H1 (cell line): Measurements from ENCODE around the gene UNC119. TPM values are rescaled to one million over a fixed set of nuclear protein-coding genes. Genes with fewer than 3 reads are reported as not detected.
A peak's percentile ranks its signal among the peaks of the same experiment; 100 is the strongest.

Experiments
- CTCF ChIA-PET: fragments of 300-600 bp; sonication (Branson Sonifier 250); formaldehyde crosslinking; loops from one replicate; lab custom pipeline; 2021; ENCODE audit not compliant: partially characterized antibody; lab: Charles Lee
- POLR2A ChIA-PET: fragments of 300-600 bp; sonication (Branson Sonifier 250); formaldehyde crosslinking; loops from one replicate; lab custom pipeline; 2021; ENCODE audit warnings: inconsistent platforms; ENCODE audit not compliant: partially characterized antibody; lab: Charles Lee
- DNase-seq, 2 experiments: peaks; one replicate each; pipeline versions ENCODE4 v3.0.0 to v3.0.0-alpha.2; 2010 to 2022; ENCODE audit warnings: low spot score in 2 of 2, low read depth in 1 of 2, mixed read lengths in 1 of 2
- FAIRE-seq: peaks from 2 replicates; lab custom pipeline; 2011; peaks lifted over from hg19 to GRCh38; lab: Jason Lieb, UNC
- H2AFZ ChIP-seq: 2 replicates; pipeline ENCODE4 v1.8.1; 2012; ENCODE audit warnings: low read length, inconsistent platforms
- H2AK5ac ChIP-seq: 2 replicates; pipeline ENCODE4 v1.6.1; 2013; ENCODE audit warnings: low read depth, low read length
- H2BK120ac ChIP-seq: replicated peaks from 2 replicates; pipeline ENCODE3; 2013; ENCODE audit warnings: low read depth, low read length, inconsistent platforms
- H2BK12ac ChIP-seq: 2 replicates; pipeline ENCODE4 v1.6.1; 2013; ENCODE audit warnings: low read depth, low read length
- H2BK15ac ChIP-seq: 2 replicates; pipeline ENCODE4 v1.6.1; 2013; ENCODE audit warnings: low read length
- H2BK20ac ChIP-seq: 2 replicates; pipeline ENCODE4 v1.6.1; 2013; ENCODE audit warnings: low read length
- H2BK5ac ChIP-seq: 2 replicates; pipeline ENCODE4 v1.6.1; 2013; ENCODE audit warnings: low read depth, low read length
- H3K14ac ChIP-seq: 2 replicates; pipeline ENCODE4 v1.6.1; 2013; ENCODE audit warnings: inconsistent platforms; ENCODE audit not compliant: insufficient read length
- H3K18ac ChIP-seq: 2 replicates; pipeline ENCODE4 v1.6.1; 2013; ENCODE audit warnings: low read length; ENCODE audit errors: extremely low read depth
- H3K23ac ChIP-seq: 2 replicates; pipeline ENCODE4 v1.6.1; 2013; ENCODE audit warnings: inconsistent platforms; ENCODE audit not compliant: insufficient read length
- H3K23me2 ChIP-seq: 2 replicates; pipeline ENCODE4 v1.6.1; 2013; ENCODE audit warnings: low read depth, low read length
- H3K27ac ChIP-seq: 2 replicates; pipeline ENCODE4 v1.6.1; 2011; ENCODE audit warnings: low read depth, low read length, inconsistent platforms
- H3K27me3 ChIP-seq, 4 experiments: replicated peaks in 1 of 4; 1 replicate in 1 of 4; 2 replicates in 3 of 4; pipeline versions ENCODE4 v1.6.1 to v1.8.1; 2011 to 2013; ENCODE audit warnings: low read length in 3 of 4, mild to moderate bottlenecking in 3 of 4, inconsistent platforms in 2 of 4, mixed read lengths in 2 of 4, moderate library complexity in 1 of 4; ENCODE audit not compliant: control insufficient read depth in 3 of 4, insufficient read depth in 3 of 4; ENCODE audit errors: extremely low read depth in 1 of 4
- H3K36me3 ChIP-seq, 4 experiments: 2 replicates each; pipeline versions ENCODE4 v1.6.1 to v1.8.1; 2011 to 2013; ENCODE audit warnings: mild to moderate bottlenecking in 4 of 4, low read length in 3 of 4, moderate library complexity in 2 of 4, control low read depth in 1 of 4, inconsistent platforms in 1 of 4; ENCODE audit not compliant: insufficient read depth in 4 of 4, control insufficient read depth in 2 of 4
- H3K4ac ChIP-seq: replicated peaks from 2 replicates; pipeline ENCODE3; 2013; ENCODE audit warnings: low read length, low read depth, mixed read lengths, inconsistent platforms; ENCODE audit not compliant: insufficient read length
- H3K4me1 ChIP-seq, 4 experiments: replicated peaks in 1 of 4; 1 replicate in 1 of 4; 2 replicates in 3 of 4; pipeline versions ENCODE4 v1.6.1 to v1.8.1; 2011 to 2013; ENCODE audit warnings: low read length in 3 of 4, inconsistent platforms in 2 of 4, mixed read lengths in 1 of 4; ENCODE audit not compliant: insufficient read depth in 4 of 4, control insufficient read depth in 3 of 4
- H3K4me2 ChIP-seq, 2 experiments: 2 replicates each; pipeline versions ENCODE4 v1.6.1 to v1.8.1; 2011 to 2013; ENCODE audit warnings: low read depth in 2 of 2, low read length in 2 of 2, control low read depth in 1 of 2, inconsistent platforms in 1 of 2, mild to moderate bottlenecking in 1 of 2; ENCODE audit not compliant: insufficient read depth in 1 of 2
- H3K4me3 ChIP-seq, 4 experiments: fragments of 200-600, 300-600 bp in 1 of 4; sonication (generic), shearing (Covaris generic), sonication (Bioruptor Twin) in 1 of 4; 2 replicates each; pipeline versions ENCODE4 v1.5.1 to v1.8.1; 2011 to 2016; ENCODE audit warnings: low read length in 4 of 4, low read depth in 3 of 4, control low read depth in 2 of 4, inconsistent platforms in 2 of 4, mild to moderate bottlenecking in 2 of 4, mixed read lengths in 1 of 4, moderate library complexity in 1 of 4; ENCODE audit not compliant: insufficient read depth in 2 of 4; ENCODE audit errors: extremely low read depth in 1 of 4
- H3K56ac ChIP-seq: replicated peaks from 2 replicates; pipeline ENCODE3; 2013; ENCODE audit warnings: low read depth, mild to moderate bottlenecking, mixed read lengths, low read length, inconsistent platforms; ENCODE audit not compliant: insufficient read length
- H3K79me1 ChIP-seq: 2 replicates; pipeline ENCODE4 v1.6.1; 2013; ENCODE audit warnings: low read depth, low read length, control low read depth
- H3K79me2 ChIP-seq, 2 experiments: 2 replicates each; pipeline versions ENCODE4 v1.6.1 to v1.8.1; 2012 to 2013; ENCODE audit warnings: low read length in 2 of 2, mild to moderate bottlenecking in 2 of 2, inconsistent platforms in 1 of 2; ENCODE audit not compliant: insufficient read depth in 2 of 2, control insufficient read depth in 1 of 2
- H3K9ac ChIP-seq, 4 experiments: replicated peaks in 1 of 4; 1 replicate in 1 of 4; 2 replicates in 3 of 4; pipeline versions ENCODE4 v1.6.1 to v1.8.1; 2011 to 2013; ENCODE audit warnings: low read depth in 3 of 4, low read length in 3 of 4, control low read depth in 2 of 4, mild to moderate bottlenecking in 2 of 4, moderate library complexity in 2 of 4, inconsistent platforms in 1 of 4; ENCODE audit errors: extremely low read depth in 1 of 4
- H3K9me3 ChIP-seq, 2 experiments: 2 replicates each; pipeline versions ENCODE4 v1.6.1 to v1.8.1; 2012 to 2013; ENCODE audit warnings: mild to moderate bottlenecking in 2 of 2, moderate library complexity in 2 of 2, control low read depth in 1 of 2, inconsistent platforms in 1 of 2, low read depth in 1 of 2, low read length in 1 of 2, mixed read lengths in 1 of 2; ENCODE audit not compliant: insufficient read depth in 2 of 2
- H4K20me1 ChIP-seq, 2 experiments: replicated peaks in 1 of 2; 2 replicates each; pipeline versions ENCODE3 to v1.8.1; 2011 to 2013; ENCODE audit warnings: inconsistent platforms in 2 of 2, low read length in 2 of 2, mild to moderate bottlenecking in 1 of 2; ENCODE audit not compliant: insufficient read depth in 2 of 2, control insufficient read depth in 1 of 2
- H4K5ac ChIP-seq: 2 replicates; pipeline ENCODE4 v1.6.1; 2013; ENCODE audit warnings: low read length, low read depth, mixed read lengths, inconsistent platforms; ENCODE audit not compliant: insufficient read length
- H4K8ac ChIP-seq: 2 replicates; pipeline ENCODE4 v1.8.0; 2013; ENCODE audit warnings: mild to moderate bottlenecking, moderate library complexity, low read length, inconsistent platforms; ENCODE audit not compliant: insufficient read depth; ENCODE audit errors: extremely low read depth
- H4K91ac ChIP-seq: replicated peaks from 2 replicates; pipeline ENCODE3; 2013; ENCODE audit warnings: low read length, mixed read lengths, inconsistent platforms; ENCODE audit not compliant: insufficient read length
- BACH1 ChIP-seq: IDR thresholded peaks from 2 replicates; pipeline ENCODE4 v1.6.1; 2012; ENCODE audit warnings: low read length, improper control_type of control experiment
- CBX8 ChIP-seq: fragments of 300-800, 300-1000 bp; sonication (generic); IDR thresholded peaks from 2 replicates; pipeline ENCODE4 v1.7.1; 2016; ENCODE audit warnings: low read depth, low read length, borderline replicate concordance
- CHD1 ChIP-seq: IDR thresholded peaks from 2 replicates; pipeline ENCODE4 v1.6.1; 2012; ENCODE audit warnings: low read depth, low read length, improper control_type of control experiment
- CTBP2 ChIP-seq: IDR thresholded peaks from 2 replicates; pipeline ENCODE4 v1.7.0; 2011; ENCODE audit warnings: borderline replicate concordance, mild to moderate bottlenecking, moderate library complexity, mixed read lengths, low read length; ENCODE audit not compliant: insufficient read depth, insufficient read length
- EGR1 ChIP-seq: IDR thresholded peaks from 2 replicates; pipeline ENCODE4 v1.6.1; 2011; ENCODE audit warnings: low read depth, low read length, borderline replicate concordance
- EZH2 ChIP-seq: fragments of 200-600 bp; sonication (generic); IDR thresholded peaks from 2 replicates; pipeline ENCODE4 v1.7.1; 2012; ENCODE audit warnings: low read depth, mild to moderate bottlenecking, moderate library complexity, low read length, inconsistent platforms; ENCODE audit not compliant: severe bottlenecking
- HDAC2 ChIP-seq, 2 experiments: fragments of 300-600 bp in 1 of 2; sonication (generic) in 1 of 2; IDR thresholded peaks; 2 replicates each; pipeline ENCODE4 v1.6.1; 2011 to 2012; ENCODE audit warnings: low read depth in 2 of 2, low read length in 2 of 2, mild to moderate bottlenecking in 2 of 2, moderate library complexity in 2 of 2, borderline replicate concordance in 1 of 2, inconsistent platforms in 1 of 2
- POLR2A ChIP-seq, 2 experiments: IDR thresholded peaks; 1 replicate in 1 of 2; 2 replicates in 1 of 2; pipeline ENCODE4 v1.6.1; 2011; ENCODE audit warnings: low read depth in 2 of 2, low read length in 2 of 2, mild to moderate bottlenecking in 2 of 2; ENCODE audit errors: control extremely low read depth in 1 of 2
- SIN3A ChIP-seq, 2 experiments: IDR thresholded peaks in 1 of 2; conservative IDR thresholded peaks in 1 of 2; 2 replicates each; pipeline ENCODE4 v1.6.1; 2011 to 2012; ENCODE audit warnings: low read length in 2 of 2, improper control_type of control experiment in 1 of 2, low read depth in 1 of 2, mild to moderate bottlenecking in 1 of 2
- SIRT6 ChIP-seq: IDR thresholded peaks from one replicate; pipeline ENCODE4 v1.7.1; 2012; ENCODE audit warnings: low read length, inconsistent platforms
- SP2 ChIP-seq: IDR thresholded peaks from 2 replicates; pipeline ENCODE4 v1.6.1; 2012; ENCODE audit warnings: mild to moderate bottlenecking, low read length, inconsistent platforms
- SRF ChIP-seq: IDR thresholded peaks from 2 replicates; pipeline ENCODE4 v1.6.1; 2011; ENCODE audit warnings: mild to moderate bottlenecking, low read depth, low read length, moderate library complexity
- TBP ChIP-seq: IDR thresholded peaks from 2 replicates; pipeline ENCODE4 v1.6.1; 2011; ENCODE audit warnings: low read depth, low read length, improper control_type of control experiment
- ZNF274 ChIP-seq: IDR thresholded peaks from 2 replicates; pipeline ENCODE4 v1.7.0; 2012; ENCODE audit warnings: low read length, borderline replicate concordance; ENCODE audit errors: extremely low read depth
- WGBS, 2 experiments: shearing (Covaris generic) in 1 of 2; methylation state at CpG; one replicate each; pipeline versions ENCODE4 v1.1.6 to v1.1.7; 2013 to 2015; ENCODE audit warnings: low lambda C conversion rate in 2 of 2, mixed read lengths in 2 of 2, inconsistent platforms in 1 of 2, low coverage in 1 of 2, missing lambda C conversion rate in 1 of 2; ENCODE audit not compliant: insufficient replicate concordance in 2 of 2, insufficient coverage in 1 of 2, insufficient read length in 1 of 2; ENCODE audit errors: extremely low coverage in 1 of 2, missing lambda C conversion rate in 1 of 2; 5-methylcytosine and 5-hydroxymethylcytosine counted together
- polyA plus RNA-seq, 7 experiments: library from polyadenylated mRNA; depleted of rRNA in 3 of 7; stranded (reverse) in 5 of 7; unstranded in 2 of 7; fragments of >200 nt in 5 of 7; fragments of 200-250 nt in 2 of 7; gene quantifications; 1 replicate in 5 of 7; 2 replicates in 1 of 7; 4 replicates in 1 of 7; pipeline versions ENCODE4 v1.2.1 to v1.2.3, GENCODE V29; 2011 to 2013; ENCODE audit warnings: missing spikeins in 2 of 7, mixed read lengths in 2 of 7
- total RNA-seq: library from RNA; stranded (reverse); fragmentation: NEBNext Ultra II Directional; extraction: Animal tissue kit (Norgen Biotek cat#: 25700); gene quantifications from 2 replicates; pipeline ENCODE4 v1.2.1, GENCODE V29; 2021

Gene UNC119
- total and polyA plus RNA-seq, 2 of the 8 experiments (the other 6 are each of a cell fraction or from before 2014, with no cell fraction given) = 43.5 to 94.4 TPM

DNA sequence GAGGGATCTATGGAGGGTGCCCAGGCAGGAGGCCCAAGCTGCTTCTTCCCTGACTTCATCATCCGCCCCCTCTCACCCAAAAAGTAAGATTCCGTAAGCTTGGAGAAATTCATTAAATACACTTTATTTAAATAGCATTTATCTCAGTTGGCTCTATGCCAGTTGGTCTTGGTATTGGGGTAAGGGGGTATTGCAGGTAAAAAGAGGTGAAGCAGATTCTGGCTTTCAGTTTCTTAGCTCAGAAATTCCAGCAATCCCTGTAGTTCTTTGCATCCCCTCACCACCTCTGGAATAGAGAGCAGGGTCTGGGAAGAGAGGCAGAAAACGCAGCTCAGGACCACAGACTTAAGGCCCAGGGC lies 25.0 kb upstream of the UNC119 start:
- Histone ChIP-seq H3K4me3 (no peak overlapping the region), H4K91ac (peak overlapping the region; percentile 13), H3K23me2 (no peaks in the 10 kb centered on the region; the same call in 1 of the 2 replicates), H3K79me2 (no peaks in the 10 kb centered on the region), H2BK15ac (no peak overlapping the region), H2AFZ (no peak overlapping the region), H4K20me1 (peaks cover 4 to 5% of the 10 kb centered on the region in 2 experiments), H3K36me3 (peaks cover 16 to 42% (median 38%) of the 10 kb centered on the region in 4 experiments), H4K5ac (no peak overlapping the region), H3K4me2 (peak overlapping the region; percentile 2 to 72; a peak in 2 of 4 replicates), H2BK5ac (peak overlapping the region; percentile 79; the same call in 1 of the 2 replicates), H3K9ac (no peak overlapping the region), H3K18ac (peak overlapping the region; percentile 26; the same call in 1 of the 2 replicates), H4K8ac (no peak overlapping the region), H2BK120ac (no peak overlapping the region), H3K56ac (no peak overlapping the region), H3K4me1 (peaks cover 2 to 9% (median 5%) of the 10 kb centered on the region in 4 experiments; a peak in 6 of 7 replicates), H3K79me1 (no peaks in the 10 kb centered on the region), H3K27ac (no peak overlapping the region), H3K23ac (no peak overlapping the region), H2AK5ac (no peak overlapping the region), H3K9me3 (no peaks in the 10 kb centered on the region), H3K14ac (no peak overlapping the region), H3K27me3 (peaks cover 0 to 4% (median 2%) of the 10 kb centered on the region in 4 experiments; a peak in 3 of 7 replicates), H2BK20ac (no peak overlapping the region), H3K4ac (no peak overlapping the region), H2BK12ac (peak overlapping the region; percentile 77; the same call in 1 of the 2 replicates)
- CTCF ChIA-PET = interaction anchor here (1.2 to 3.5 kb wide), 7 partner anchors 11 to 94 kb away, joined by 3 to 18 read pairs (median 4); no protein-coding TSS in a partner anchor
- POLR2A ChIA-PET = interaction anchor here (0.5 to 4.2 kb wide), 21 partner anchors 8 to 148 kb away, joined by 3 to 24 read pairs (median 5); partner anchors contain the start of genes BLTP2, RSKR, SDF2 and SPAG5
- FAIRE-seq (no peak), DNase-seq (no peak)
- WGBS, 2 experiments = 86% methylated on average over 3 of the region's 3 CpGs; no CpG with 5 or more reads in 1 of the 2 experiments
- TF ChIP-seq SIN3A (conservative IDR thresholded peaks at IDR 0.05 in 1 of 2, IDR thresholded peaks at IDR 0.05 in 1 of 2; ENCODE audit: low read depth in 1 of 2, low read length in 2 of 2) (no peak), SP2 (no peak), SIRT6 (no peak), CHD1 (no peak), EGR1 (no peak), SRF (no peak), BACH1 (no peak), HDAC2 (IDR thresholded peaks at IDR 0.05; ENCODE audit: borderline replicate concordance in 1 of 2, low read depth in 2 of 2, low read length in 2 of 2) (no peak), TBP (no peak), EZH2 (no peak), ZNF274 (no peak), POLR2A (IDR thresholded peaks at IDR 0.05; ENCODE audit: control extremely low read depth in 1 of 2, low read depth in 2 of 2, low read length in 2 of 2) (no peak), CBX8 (no peak), CTBP2 (no peak)
